ENCODE results near the gene ACADVL.

Gene ACADVL

DNA sequence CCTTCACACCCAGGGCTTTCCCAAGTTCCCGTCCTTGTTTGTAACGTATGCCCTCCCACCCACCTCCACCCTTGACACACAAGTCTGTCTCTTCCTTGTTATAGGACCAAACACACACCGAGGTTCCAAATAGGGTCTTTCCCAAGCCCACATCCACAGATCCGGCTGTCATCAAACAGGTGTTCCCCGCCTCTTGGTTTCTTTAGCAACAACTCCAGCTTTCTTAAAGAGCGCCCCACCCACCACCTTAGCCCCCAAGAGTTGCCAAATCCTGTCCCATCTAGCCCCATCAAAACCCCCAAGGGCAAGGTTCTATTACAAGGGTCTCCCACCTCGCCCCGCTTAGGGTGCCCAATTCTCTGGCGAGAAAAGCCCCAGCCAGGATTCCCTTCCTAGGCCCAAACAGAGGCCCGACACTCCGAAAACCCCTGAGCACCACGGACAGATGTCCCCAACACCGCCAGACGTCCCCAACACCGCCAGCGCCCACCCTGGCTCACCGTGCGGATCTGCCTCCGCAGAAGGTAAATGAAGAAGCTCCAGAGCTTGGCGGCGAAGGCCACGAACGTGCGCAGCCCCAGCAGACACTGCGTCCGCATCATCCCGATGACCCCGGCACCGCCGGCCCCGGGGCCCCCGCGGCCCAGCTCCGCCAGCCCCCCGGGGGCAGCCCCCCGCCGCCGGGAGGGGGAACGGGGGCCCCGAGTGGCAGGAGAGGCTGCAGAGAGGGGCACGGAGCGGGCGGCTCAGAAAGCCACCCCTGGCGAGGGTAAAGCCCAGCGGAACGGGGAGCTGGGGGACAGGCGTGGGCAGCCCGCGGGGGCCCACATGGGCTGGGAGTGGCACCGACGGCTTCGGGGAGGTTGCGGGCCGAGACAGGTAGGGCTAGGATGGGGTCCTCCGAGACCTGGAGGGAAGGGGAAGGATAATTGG lies 31.2 kb downstream of the ACADVL start:
- in situ Hi-C loops (cut with MboI; ENCODE audit: low sequenced_read_pairs), result no loop called here

DNA sequence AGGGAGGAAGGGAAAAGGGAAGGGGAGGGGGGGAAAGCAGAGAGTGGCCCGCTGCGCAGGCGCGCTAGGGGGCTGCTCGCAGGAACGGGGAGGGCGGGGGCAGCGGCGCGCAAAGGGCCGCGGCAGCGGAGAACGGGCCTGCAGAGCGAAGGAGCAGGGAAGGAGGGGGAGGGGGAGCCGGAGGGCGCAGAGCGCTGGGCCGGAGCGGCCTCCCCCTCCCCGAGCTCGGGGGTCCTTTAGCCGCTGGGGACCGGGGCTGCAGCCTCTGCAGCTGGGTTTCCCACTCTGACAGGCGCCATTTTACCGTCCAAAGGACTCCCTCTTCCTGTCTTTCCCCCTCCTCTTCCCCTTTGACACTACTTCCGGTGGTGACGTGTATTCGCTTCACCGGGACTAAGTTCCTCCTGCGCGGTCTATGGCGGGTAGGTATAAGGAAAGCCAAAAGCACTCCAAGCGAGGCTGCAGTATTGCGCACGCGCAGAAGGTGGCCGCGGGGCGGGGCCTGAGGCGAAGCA lies 32.0 kb downstream of the ACADVL start, which contains the start of gene CTDNEP1:
Gene CTDNEP1 (minus strand): TSS at position 74 of the 515 bp plus-strand sequence. CDS start 438 bp downstream, outside the sequence.
- in situ Hi-C loops (cut with MboI; ENCODE audit: low sequenced_read_pairs), result no loop called here

DNA sequence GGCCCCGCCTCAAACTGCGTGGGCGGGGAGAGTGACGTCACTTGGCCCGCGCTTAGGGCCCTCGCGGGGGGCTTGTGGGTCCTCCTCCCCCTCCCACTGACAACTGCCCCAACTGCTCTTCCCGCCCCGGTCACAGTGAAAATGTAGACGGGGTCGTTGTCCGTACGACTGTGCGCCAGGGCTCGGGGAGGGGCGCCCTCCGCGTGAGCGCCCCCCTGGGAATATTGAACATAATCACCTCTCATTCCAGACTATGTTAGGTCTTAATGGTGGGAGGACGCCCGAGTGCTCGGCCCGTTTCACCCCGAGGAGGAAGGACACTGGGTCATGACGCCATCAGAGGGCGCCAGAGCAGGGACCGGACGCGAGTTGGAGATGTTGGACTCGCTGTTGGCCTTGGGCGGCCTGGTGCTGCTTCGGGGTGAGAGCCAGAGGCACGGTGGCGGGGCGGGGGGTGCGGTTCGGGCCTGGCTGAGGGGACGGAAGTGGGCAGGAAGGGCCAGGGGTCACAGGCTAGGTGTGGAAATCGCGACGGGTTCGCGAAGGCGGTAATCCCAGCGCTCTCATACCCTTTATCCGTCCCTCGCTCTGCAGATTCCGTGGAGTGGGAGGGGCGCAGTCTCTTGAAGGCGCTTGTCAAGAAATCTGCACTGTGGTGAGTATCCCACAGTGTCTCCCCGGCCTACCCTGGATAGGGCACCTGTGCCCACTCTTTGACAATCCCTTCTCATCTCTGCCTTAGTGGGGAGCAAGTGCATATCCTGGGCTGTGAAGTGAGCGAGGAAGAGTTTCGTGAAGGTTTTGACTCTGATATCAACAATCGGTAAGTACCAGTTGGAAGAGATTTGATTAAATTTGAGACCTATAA lies 32.7 kb downstream of the ACADVL start, which contains the start of gene ELP5:
Gene ELP5 (plus strand): TSS at position 40 of the 868 bp plus-strand sequence. CDS start 336 bp downstream, at position 376.
- in situ Hi-C loops (cut with MboI; ENCODE audit: low sequenced_read_pairs), result no loop called here

DNA sequence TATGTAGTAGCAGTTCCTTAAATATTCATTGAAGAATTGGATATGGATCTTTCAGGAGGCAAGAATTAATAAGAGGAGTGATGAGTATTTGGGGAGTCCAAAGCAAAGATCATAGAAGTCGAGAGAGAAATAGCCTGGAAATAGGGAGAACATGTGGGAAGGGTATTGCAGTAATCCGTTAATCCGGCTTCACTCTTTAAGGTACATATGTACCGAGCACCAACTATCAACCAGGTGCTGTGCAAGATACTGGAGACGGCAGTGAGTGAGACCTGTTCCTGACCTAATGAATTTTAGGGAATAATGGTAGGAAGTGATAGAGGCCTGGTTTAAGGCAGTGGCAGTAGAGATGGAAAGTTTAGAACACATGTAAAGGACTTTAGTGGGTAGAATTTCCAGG lies 33.3 kb downstream of the ACADVL start:
- in situ Hi-C loops (cut with MboI; ENCODE audit: low sequenced_read_pairs), result no loop called here

DNA sequence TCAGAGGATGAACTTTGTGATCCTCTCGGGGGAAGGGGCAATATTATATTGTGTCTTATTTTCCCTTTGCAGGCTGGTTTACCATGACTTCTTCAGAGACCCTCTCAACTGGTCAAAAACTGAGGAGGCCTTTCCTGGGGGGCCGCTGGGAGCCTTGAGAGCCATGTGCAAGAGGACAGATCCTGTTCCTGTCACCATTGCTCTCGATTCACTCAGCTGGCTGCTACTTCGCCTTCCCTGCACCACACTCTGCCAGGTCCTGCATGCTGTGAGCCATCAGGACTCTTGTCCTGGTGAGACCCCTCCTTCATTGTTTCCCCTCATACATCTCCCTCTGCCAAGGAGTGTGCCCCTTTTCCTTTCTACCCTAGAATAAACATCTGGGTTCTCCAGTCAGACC lies 34.8 kb downstream of the ACADVL start:
- in situ Hi-C loops (cut with MboI; ENCODE audit: low sequenced_read_pairs), result no loop called here

DNA sequence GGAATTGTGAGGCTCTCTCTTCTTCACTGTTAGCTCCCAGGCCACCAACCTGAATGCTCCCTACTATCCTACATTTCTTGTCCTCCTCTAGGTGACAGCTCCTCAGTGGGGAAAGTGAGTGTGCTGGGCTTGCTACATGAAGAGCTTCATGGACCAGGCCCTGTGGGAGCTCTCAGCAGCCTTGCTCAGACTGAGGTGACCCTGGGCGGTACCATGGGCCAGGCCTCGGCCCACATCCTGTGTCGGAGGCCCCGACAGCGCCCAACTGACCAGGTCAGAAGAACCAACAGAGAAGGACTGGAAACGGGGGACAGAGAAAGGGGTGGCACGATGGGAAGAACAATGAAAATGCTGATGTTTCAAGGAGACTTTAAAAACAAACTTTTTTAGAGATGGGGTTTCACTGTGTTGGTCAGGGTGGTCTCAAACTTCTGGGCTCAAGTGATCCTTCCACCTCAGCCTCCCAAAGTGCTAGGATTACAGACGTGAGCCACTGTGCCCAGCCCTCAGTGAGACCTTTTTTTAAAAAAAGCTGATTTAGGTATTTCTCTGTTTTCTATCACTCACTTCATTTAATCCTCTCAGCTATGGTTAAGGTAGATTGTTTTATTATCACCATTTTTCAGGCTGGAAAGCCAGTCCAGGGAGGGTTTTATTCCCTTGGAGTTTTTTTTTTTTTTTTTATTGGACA lies 37.2 kb downstream of the ACADVL start:
- in situ Hi-C loops (cut with MboI; ENCODE audit: low sequenced_read_pairs), result no loop called here

DNA sequence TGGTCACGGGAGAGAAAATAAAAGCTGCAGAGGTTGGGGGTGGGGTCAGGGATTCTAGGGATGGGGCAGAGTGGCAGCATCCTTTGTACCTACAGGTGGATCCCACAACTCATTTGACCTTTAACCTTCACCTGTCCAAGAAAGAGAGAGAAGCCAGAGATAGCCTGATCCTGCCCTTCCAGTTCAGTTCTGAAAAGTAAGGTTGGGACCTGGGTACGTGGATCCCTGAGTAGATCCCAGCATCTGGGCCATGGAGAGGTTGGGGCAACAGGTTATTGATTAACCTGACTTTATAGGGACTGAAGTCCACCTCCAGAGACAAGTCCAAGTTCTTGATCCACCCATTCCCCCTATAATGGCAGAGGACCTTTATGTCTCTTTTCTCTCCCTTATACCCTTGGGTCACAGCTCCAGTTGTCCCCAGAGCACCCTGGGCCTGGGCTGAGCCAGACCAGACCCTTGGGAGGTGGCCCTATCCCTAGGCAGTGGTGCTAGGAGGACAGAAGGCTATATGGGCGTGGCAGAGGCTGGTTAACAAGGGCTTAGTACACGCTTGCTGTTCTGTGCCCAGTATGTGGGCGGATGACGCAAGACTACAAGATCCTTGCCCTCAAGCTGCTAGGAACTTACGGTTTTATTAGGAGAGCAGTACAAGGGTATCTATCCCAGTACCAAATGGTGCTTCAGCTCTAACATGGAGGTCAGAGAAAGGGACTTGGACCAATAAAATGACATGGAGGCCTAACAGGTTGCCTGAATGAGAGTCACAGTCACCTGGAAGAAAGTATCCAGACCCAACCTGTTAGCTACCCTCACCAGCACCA lies 39.2 kb downstream of the ACADVL start:
- in situ Hi-C loops (cut with MboI; ENCODE audit: low sequenced_read_pairs), result no loop called here

DNA sequence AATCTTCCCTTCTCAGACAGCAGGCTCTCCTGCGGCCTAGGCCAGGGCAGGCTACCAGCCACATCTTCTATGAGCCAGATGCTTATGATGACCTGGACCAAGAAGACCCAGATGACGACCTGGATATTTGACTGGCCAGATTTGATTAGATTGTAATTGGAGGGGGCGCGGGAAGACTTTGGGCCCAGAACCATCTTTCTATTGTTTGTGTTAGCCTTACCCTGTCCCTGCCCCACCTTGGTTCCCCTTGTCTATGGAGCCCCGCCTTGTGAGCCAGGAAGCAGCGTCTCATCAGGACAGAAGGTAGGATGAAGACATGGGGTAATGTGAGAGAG lies 39.8 kb downstream of the ACADVL start:
- in situ Hi-C loops (cut with MboI; ENCODE audit: low sequenced_read_pairs), result no loop called here

DNA sequence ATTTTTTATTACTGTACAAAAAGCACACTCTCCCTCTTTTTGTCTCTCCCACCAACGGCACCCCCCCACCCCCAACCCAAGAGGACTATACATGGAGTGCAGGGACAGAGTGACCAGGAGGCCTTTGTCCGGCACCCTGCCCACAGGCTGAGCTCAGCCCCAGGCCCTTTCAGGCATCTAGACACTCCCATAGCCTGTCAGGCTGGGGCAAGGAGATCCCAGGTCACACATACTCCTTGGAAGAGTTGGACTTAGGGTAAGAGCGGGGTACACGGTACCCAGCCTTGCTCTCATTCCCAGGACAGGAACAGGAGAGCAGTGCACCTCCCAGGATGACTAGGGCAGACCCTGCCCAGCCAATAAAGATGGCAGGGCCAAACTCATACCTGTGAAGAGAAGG lies 40.4 kb downstream of the ACADVL start:
- in situ Hi-C loops (cut with MboI; ENCODE audit: low sequenced_read_pairs), result no loop called here

DNA sequence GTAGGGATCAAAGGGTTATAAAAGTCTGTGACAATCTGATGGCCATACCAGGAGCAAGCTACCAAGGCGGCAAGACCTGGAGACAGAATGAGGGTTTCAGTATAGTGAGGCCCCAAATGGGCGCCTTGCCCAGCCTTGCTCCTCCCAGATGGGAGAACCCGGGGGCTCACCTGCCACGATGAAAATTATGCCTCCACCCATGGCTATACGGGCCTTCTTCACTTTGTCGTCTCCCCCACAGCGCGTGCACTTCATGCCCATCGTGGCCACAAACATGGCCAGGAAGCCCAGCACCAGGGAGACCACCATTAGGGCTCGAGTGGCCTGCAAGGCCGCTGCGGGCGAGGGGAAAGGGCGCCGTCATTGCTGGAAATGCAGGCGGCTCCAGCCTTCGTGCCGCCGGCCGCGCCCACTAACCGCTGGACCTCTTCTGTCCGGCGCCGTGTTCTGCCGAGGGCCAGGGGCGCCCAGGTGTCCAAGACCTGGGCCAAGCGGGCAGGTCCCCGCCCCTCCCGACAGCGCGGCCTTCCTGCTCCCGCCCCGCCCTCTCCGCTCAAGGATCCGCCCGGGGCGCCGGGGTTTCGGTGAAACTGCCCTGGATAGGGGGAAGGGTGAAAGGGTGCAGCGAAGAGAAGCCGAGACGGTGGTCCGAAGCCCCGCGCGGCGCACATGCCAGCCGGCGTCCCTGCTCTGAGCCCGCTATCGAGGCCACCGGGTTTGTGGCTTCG lies 41.1 kb downstream of the ACADVL start:
- in situ Hi-C loops (cut with MboI; ENCODE audit: low sequenced_read_pairs), result no loop called here

DNA sequence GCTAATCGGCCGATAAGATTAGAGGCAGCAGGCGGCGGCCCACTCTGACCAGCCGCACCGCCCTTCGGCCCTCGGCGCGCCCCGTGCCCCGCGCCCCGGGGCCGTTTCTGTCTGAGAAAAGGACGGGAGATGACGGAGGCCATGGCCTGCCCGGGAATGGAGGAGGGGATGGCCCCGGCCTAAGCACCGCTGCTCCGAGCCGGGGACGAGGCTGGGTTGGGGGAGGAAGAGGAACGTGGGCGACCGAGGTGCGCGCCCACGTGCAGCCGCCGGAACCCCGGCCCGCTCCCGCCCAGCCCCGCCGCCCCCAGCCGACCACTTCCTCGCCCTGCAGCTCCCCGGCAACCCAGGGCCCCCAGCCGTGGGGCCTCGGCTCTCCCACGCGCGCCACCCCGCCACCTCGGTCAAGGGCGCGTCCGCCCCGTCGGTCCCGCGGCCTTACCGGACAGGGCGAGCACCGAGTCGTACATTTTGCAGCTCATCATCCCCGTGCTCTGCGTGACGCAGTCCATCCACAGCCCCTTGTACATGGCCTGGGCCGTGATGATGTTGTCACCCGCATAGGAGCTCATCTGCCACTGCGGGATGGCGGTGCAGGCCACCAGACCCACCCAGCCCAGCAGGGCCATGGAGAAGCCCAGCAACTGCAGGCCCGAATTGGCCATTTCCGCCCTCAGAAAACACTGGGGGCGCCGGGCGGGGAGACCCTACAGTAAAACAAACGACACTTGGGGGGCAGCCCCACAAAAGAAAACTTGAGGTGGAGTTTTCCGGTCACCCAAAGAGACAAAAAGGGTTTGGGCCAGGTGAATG lies 41.8 kb downstream of the ACADVL start:
- in situ Hi-C loops (cut with MboI; ENCODE audit: low sequenced_read_pairs), result no loop called here

DNA sequence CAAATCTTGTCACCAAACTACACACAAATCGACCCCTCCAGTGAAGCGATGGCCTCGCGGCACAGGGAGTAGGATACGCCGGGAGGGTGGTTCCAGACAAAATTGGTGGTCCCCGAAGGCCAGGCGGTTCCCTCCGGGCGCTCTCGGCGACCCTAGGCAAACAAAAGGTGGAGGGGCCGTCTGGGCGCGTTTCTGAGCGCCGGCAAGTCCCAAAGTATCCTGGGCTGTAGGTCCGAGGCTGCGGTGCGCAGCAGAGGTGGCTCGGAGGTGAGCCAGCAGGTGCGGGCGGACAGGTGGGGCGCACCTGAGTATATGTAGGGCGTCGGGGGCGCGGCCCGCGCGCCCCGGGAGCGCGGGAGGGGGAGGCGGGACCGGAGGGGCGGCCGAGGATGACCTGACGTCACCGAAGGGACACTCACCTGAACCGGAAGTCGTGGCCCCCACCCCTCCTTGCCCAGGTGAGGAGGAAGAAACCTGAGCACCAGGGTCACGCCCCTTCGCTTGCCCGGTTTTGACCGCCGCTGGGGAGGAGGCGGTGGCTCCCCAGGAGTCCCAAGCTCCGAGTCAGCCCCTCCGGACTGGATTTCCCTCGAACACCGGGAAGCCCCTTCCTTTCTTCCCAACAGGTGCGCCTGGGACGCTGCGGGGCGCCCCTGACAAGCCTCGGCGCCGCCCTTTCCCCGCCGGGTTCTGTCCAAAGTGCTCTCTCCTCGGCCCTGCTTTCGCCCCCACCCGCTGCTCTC lies 42.6 kb downstream of the ACADVL start, which contains the start of gene CLDN7:
Gene CLDN7 (minus strand): TSS at position 287 of the 743 bp plus-strand sequence. CDS start 435 bp downstream, outside the sequence.
- in situ Hi-C loops (cut with MboI; ENCODE audit: low sequenced_read_pairs), result no loop called here

DNA sequence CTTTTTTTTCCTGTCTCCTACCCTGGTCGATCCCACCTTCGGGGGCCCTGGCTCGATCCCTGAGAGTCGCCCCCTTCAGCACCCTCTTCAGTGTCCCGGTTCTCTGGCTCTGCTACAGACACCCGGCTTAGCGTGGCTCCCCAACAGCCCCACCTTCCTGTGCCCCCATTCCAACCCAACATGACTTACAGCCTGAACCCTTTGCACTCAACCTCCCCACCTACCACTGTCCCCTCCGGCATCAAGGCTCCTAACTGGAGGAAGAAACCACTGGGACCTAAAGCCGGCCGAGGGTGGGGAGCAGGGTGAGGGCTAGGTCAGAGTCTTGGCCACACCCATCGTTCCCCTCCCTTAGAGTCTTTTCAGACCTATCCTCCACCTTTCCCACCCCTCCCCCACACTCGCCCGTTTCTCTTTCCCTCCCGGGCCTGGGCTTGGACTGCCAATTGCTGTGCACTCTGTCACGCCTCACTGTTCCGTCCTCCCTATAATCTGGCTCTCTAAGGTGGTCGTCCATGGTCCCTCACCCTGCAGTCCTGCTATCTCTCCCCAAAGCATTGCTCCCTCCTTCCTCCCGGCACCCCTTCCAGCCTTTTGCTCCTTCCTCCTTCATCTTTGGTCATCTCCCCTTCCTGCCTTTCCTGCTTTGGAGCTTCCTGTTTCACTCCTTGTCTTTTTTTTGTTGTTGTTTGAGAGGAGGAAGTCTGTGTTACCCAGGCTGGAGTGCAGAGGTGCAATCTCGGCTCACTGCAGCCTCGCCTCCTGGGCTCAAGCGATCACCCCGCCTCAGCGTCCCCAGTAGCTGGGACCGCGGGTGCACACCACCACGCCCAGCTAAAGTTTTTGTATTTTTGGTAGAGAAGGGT lies 43.4 kb downstream of the ACADVL start:
- in situ Hi-C loops (cut with MboI; ENCODE audit: low sequenced_read_pairs), result no loop called here

DNA sequence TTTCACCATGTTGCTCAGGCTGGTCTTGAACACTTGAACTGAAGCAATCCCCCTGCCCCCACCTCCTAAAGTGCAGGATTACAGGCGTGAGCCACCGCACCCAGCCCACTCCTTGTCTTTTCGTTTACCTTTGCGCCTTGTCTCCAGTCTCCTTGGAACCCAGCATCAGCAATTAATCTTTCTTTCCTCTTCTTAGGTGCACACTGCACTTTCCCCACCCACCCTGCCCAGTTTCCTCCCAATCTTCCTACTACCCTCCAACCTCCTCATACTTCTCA lies 44.0 kb downstream of the ACADVL start:
- in situ Hi-C loops (cut with MboI; ENCODE audit: low sequenced_read_pairs), result no loop called here

DNA sequence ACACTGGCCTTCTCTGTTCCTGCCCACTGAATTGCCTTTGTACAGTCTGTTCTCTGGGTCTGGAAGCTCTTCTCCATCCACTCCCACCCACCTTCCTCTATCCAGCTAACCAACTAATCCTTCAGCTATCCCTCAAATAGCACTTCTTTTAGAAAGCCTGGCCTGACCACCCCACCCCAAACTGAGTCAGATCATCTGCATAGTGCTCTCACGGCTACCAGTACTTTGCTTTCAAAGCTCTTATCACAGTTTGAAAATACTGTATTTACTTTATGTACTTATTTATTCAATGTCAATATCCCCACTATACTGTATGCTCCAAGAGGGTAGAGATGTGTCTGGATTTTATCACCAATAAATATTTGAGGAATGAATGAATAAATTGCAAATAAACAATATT lies 47.0 kb downstream of the ACADVL start:
- in situ Hi-C loops (cut with MboI; ENCODE audit: low sequenced_read_pairs), result no loop called here

All from hTERT RPE-1 (cell line).